ENCODE results near the gene KMT5B.
A peak's percentile ranks its signal among the peaks of the same experiment; 100 is the strongest.

The KMT5B gene

GRCh38 chr11:68142441-68143309 lies 70.4 kb downstream of the KMT5B start:
- DNase-seq: no peak

GRCh38 chr11:68142028-68142412 lies 71.1 kb downstream of the KMT5B start:
- DNase-seq: no peak

GRCh38 chr11:68141246-68142027 lies 71.7 kb downstream of the KMT5B start:
- no peak for DNase-seq

GRCh38 chr11:68140496-68141245 lies 72.4 kb downstream of the KMT5B start:
- DNase-seq: no peak

GRCh38 chr11:68138237-68138636 lies 74.9 kb downstream of the KMT5B start:
- DNase-seq: no peak

- DNase-seq: no peak
These were observed 75.3 kb downstream of the KMT5B start for GRCh38 chr11:68137833-68138232.

- DNase-seq: no peak
These were observed 76.2 kb downstream of the KMT5B start for GRCh38 chr11:68136866-68137265.

GRCh38 chr11:68135161-68135560 lies 77.9 kb downstream of the KMT5B start:
- DNase-seq: no peak

- DNase-seq: no peak
These were observed 79.3 kb downstream of the KMT5B start for GRCh38 chr11:68133761-68134160.

GRCh38 chr11:68130121-68130520 lies 83.0 kb downstream of the KMT5B start:
- no peak for DNase-seq

GRCh38 chr11:68128682-68129327 lies 84.3 kb downstream of the KMT5B start:
- peak; percentile 67 for DNase-seq

- DNase-seq: peak; percentile 69
These were observed 85.1 kb downstream of the KMT5B start for GRCh38 chr11:68127714-68128681.

GRCh38 chr11:68125164-68125563 lies 87.9 kb downstream of the KMT5B start:
- no peak for DNase-seq

GRCh38 chr11:68122936-68123539 lies 90.1 kb downstream of the KMT5B start:
- DNase-seq: no peak

GRCh38 chr11:68121067-68121899 lies 91.8 kb downstream of the KMT5B start, which contains the start of gene CHKA:
CHKA (minus strand) TSS chr11:68121388; CDS start chr11:68121177, 211 bp downstream.
- DNase-seq: peak; percentile 94

GRCh38 chr11:68120273-68121066 lies 92.6 kb downstream of the KMT5B start:
- DNase-seq: peak; percentile 40

- no peak for DNase-seq
These were observed 94.2 kb downstream of the KMT5B start for GRCh38 chr11:68118706-68119448.

GRCh38 chr11:68117853-68118470 lies 95.1 kb downstream of the KMT5B start:
- no peak for DNase-seq
